ENCODE results near the gene TMEM63B.

GRCh38 chr6:44171899-44172546 is 44.7 kb downstream of the TMEM63B start:
- TF ChIP-seq EZH2 (IDR thresholded peaks at IDR 0.05) (no peak), POLR2AphosphoS5 (IDR thresholded peaks at IDR 0.05; ENCODE audit: borderline replicate concordance, low read depth, low read length) (no peak)
